HG03575 (cell line): ENCODE results near the gene FOXP1.

Experiments used
- ATAC-seq: cut with Tn5 transposase; IDR thresholded peaks from one replicate; pipeline ENCODE4 v1.9.1; 2021; ENCODE audit not compliant: unreplicated experiment, insufficient number of reproducible peaks, low FRiP score; ENCODE audit errors: extremely low read depth

FOXP1 gene

DNA sequence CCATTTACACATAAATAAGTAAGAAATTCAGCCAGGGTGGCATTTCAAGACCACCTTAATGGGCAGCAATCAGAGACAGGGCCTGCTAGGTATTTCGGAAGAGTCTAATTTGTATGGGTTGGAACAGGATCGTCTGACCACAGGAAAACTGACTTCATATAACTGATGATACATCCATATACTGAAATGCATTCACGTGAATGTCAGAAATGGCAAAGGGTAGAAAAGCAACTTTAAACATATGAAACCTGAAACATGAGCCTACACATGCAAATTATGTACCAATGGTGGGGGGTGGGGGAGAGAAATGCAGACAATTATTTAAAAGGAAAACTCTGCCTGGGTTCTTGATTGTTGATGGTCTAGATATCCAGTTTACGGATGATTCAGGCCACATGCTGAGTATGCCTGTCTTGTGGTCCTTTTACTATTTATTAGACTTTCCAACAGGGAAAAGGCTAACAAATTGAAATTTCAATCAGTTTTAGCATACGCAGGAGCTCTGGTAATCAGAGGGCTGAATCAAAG lies 582.2 kb downstream of the FOXP1 start:
- no peak for ATAC-seq

DNA sequence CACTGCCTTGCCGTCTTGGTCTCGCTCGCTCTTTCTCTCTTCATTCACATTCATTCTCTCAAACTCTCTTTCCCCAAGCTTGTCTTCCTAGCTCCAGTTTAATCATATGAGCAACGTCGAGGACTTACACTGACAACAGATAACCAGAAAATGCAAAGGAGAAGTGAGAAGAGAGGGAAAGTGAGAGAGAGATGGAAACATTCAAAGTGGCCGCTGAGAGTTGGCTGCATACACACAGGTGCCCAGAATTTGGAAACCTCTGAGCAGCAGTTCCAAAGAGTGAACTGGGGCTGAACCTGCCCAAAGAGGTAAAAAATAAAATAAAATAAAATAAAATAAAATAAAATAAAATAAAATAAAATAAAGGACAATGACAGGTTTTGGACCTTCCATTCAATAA lies 583.0 kb downstream of the FOXP1 start:
- ATAC-seq = no peak

DNA sequence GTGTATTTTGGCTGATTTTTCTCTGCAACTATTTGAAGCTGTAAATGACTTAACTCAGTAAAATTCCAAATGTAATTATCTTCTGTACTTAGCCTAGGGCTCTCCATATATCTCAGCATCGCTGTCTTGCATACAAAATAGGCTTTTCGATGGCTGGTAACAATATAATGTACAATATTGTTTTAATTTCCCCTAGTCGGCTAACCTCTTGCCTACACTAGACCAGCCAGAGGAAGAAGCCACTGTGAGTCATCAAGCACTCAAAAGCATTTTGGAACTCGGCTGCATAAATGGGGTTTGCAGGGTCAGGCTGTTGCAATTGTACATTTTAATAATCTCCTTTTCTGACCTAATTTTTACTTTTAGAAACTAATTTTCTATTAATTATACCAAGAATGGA lies 583.8 kb downstream of the FOXP1 start:
- ATAC-seq = no peak

DNA sequence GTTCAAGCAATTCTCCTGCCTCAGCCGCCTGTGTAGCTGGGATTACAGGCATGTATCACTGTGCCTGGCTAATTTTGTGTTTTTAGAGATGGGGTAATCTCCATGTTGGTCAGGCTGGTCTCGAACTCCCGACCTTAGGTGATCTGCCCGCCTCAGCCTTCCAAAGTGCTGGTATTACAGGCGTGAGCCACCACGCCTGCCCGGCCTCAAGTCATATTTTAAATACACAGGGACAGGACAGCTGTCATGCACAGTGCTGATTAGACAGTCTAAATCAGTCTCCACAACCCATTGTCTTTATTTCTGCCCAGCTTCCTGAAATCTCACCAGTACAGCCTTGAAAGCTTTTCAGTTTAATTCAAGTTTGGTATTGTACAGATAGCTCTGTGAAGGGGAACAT lies 587.4 kb downstream of the FOXP1 start:
- ATAC-seq = no peak

DNA sequence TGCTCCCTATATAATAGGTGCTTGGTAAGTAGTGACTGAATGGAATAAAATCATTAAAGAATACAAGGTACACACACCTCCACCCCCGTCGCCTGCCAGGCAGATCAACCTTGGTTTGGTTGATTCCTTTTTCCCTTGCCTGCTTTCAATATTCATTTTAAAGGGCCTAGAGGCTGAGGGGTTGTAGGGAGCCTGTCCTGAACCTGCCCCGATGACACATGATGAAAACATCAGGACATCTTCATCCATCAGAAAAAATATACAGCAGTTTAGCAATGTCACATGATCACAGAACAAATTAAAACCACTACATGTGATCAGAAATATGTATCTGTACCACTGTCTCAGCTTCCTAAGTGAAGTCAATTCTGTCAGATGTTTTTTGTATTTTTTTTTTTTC lies 588.9 kb downstream of the FOXP1 start:
- ATAC-seq = no peak

DNA sequence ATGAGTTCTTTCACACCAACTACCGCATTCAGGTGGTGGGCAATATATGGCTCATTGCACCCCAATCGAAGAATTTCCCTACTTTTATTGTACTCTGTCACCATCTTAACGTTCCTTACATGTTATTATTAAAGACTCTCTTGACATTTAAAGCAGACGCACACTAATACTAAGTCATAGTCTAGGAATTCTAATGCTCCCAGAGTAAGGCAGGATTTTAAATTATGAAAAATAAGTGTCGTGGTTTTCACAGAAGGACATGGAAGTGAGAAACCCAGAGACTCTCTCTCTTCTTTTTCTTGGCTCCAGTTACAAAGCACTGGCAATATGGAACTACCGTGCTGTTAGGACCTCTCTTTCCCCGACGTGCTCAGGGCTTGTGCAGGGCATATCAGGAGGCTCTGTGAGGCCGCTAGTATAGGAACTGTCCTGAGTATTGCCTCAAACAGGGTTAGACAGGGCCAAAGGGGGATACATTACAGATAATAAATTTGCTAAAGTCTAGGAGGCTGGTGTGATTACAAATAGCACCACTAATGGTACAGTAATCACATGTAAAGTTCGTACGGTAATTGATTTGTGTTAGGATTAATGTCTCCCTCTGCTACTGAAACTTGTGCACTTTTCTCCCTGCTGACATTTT lies 590.8 kb downstream of the FOXP1 start:
- ATAC-seq = no peak

DNA sequence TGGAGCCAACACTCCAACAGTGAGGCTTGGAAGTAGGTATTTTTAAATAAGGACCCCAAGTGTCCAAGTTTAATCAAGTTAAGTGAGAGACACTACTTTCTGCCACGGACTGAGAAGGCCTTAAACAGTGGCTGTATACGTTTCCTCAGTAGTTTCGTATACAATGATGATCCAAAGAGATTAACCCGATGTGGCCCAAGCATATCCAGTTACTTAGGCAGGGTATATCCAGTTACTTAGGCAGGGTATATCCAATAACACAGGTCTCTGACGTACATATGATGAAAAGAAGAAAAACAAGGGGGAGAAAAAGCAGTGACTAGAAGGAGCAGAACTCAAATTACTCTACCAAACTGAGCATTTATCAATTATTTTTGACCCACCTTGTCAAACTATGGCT lies 591.4 kb downstream of the FOXP1 start:
- ATAC-seq = no peak

DNA sequence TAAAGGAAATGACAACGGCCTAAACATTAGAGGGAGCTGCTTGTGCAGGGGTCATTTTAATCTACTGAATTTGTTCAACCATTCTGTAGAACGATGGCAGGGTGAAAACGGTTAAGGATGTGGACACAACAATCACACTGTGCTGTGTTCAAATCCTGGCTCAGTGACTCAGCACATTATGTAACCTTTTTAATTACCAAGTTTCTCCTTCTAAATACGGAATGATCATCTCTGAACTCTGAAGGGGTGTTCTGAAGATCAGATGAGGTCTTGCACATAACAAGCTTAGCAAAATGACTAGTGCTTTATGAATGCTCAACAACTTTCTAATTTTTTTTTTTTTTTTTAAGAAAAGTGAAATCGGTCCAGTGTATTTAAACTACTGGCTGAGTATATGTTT lies 592.8 kb downstream of the FOXP1 start:
- no peak for ATAC-seq

DNA sequence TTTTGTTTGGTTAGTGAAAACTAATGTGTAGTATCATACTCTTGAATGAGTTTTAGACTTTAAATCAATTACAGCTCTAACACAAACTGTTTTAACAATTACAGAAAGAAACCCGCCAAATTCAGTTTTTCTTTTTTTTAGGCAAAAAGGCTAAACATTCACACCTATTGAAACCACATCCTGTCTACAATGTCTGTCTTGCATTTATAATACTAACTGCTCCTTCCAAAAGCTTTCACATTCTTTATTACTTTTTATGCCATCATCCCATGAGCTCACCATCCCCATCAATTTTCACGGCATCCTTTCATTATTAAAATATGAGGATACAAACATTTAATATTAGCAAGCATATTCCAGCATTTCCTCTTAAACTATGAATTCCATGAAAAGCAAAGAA lies 593.3 kb downstream of the FOXP1 start:
- no peak for ATAC-seq

DNA sequence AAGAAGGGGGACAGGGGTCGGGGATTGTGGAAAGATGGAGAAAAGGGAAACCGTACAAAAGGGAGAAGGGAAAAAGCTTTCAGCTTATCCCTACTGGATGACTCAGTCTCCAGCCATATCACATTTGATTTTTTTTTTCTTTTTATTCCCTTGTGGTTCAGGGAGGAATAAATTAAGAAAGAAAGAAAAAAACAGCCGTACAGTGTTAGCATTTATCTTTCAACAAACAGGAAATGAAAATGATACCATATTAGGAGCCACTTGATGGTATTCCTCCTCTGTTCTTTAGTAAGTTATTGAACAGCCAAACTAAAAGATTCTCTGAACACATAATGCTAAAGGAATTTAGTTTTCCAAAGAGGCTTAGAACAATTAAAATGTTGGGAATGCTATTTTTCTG lies 594.4 kb downstream of the FOXP1 start:
- no peak for ATAC-seq

DNA sequence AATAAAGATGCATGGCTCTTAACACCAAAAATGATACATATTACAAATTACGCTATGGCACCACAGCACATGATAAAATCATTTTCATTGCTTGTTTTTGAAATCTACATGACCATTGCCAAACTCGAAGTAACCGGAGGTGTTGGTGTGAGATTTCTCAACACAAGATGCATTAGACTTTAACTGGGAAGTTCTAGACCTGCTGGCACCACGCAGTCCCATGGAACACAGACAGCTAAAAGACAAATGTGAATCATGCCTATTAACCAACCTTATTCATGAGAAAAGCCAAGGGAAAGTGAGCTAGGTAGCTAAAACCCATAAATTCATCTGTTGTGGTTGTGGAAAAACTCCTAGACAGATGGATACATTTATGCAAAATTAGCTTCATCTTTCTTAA lies 595.4 kb downstream of the FOXP1 start:
- ATAC-seq = no peak

DNA sequence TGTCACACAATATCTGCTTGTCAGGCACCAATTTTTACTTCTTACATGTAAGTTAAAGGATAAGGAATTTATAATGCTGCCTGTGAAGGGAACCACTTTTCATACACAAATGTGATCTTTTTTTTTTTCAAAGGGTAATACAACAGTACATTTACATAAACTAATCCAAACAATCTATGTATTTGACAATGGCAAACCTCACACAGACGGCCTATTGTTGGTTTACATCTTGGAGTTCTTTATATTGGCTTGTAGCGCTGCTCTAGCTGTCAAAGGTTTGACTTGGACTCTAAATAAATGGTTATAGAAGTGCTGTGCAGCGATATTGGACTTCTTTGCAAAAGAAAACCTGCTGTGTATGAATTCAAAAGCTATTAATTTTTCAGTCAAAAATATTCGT lies 598.0 kb downstream of the FOXP1 start:
- no peak for ATAC-seq

DNA sequence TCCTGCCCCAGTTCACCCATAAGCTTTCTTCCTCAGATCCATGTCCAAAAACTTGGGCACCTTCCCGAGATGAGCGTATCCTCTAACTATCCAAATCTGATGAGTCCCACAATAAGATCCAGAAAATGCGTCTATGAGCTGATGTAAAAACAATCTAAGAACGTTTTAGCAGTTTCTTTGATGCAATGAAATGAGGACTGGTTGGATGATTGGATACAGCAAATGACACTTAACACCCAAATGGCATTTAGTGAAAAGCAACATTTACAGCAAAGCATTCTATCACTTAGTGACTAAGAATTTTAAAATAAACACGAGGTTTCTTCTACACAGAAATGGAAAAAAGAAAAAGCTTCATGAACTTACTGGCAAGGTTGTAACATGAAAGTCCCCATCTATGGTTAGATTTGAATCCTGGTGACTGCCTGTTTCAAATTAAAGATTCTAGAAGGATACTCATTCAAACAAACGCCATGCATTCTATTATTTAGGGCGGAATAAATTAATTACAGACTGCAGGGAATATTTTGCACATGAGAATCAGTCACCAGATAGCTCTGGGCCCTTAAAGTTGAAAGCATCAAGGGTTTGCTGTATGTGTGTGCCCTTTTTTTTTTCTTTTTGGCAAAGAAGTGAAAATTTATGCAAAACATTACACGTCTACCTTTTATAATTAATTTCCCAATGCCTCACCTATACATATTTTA lies 598.6 kb downstream of the FOXP1 start:
- ATAC-seq = no peak

DNA sequence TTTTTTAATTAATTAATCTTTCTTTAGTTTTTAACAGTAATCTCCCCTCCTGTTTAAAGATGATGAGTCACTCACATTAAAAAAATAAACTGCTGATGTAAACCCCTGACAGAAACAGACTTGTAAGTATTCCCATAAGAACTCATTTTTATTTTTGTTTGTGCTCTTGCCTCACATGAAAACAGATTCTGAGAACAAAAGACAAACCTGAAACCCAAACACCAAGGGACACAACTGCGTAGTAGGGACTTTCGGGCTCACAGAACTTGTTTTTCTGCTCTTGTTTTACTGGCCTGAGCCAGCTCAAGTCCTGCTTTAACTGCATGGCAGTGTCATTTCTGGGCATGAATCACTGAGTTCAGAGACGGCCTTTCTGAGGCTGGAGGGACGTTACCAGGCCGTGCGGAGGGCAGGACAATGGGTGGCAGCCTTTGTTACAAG lies 600.8 kb downstream of the FOXP1 start:
- ATAC-seq = no peak

DNA sequence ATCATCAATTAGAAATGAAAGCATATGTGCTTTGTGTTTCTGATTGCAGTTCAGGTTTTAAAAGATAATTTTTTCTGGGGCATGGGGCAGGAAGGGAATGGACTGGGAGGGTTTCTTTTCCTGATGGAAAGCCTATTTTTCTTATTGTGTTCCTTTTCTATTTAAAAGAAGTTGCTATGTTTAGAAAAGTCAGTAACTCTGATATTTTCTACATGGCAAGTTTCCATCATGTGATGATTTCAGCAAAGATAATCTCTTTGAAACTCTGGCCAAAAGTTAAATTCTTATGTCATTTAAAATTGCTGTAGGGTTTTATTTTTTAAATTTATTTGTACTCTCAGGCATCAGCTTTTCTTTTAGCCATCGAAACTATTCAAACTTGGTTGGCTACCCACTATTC lies 601.2 kb downstream of the FOXP1 start:
- ATAC-seq = no peak

DNA sequence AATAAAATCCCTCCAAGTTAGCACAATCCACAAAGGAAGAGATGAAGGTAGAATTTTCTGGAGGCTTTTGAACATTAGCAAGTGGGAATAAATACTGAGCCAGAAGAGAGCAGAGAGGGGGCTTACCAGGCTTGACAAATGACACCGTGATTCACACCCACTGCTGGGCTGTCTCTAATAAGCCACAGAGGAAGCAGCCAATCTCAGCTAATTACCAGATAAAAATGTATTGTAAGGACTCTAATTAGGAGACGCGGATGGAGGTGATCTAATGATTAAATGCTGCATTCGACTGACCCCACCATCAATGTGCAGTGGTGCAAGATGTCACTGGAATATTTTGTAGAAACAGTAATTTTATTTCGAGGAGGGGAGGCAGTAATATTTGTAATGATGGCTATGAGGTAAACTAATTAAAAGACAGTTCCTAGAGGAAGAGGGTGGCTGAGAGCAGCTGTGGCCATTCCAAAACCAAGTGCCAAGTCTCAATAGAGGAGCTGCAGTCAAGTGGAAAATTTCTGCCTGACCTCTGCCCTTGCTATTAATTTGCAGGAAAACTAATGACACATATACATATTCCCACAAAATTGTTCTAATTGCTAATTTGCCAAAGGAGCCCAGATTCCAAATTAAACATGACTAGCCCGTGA lies 602.2 kb downstream of the FOXP1 start:
- no peak for ATAC-seq

DNA sequence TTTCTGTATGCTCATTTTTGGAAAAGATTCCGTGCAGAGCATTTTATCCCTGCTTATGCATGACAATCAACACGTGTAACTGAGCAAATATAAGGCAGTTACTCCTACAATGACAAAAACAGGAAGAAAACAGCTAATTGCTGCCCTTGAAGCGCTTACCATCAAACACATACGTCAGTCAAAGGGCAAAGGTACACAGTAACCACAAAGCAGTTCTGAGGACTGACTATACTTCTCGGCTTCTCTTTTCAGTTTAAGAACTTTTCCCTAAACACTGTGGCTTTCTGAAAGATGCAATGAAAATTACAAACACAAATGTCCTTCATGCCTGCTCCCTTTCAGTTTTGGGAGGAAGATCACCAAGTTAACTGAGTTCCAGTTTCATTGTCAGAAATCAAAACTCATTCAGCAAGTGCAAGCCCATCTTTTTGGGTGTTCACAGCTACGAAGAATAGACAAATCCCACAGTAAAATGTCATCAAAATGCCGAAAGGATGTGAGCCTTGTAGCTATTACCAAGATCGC lies 602.8 kb downstream of the FOXP1 start:
- no peak for ATAC-seq

DNA sequence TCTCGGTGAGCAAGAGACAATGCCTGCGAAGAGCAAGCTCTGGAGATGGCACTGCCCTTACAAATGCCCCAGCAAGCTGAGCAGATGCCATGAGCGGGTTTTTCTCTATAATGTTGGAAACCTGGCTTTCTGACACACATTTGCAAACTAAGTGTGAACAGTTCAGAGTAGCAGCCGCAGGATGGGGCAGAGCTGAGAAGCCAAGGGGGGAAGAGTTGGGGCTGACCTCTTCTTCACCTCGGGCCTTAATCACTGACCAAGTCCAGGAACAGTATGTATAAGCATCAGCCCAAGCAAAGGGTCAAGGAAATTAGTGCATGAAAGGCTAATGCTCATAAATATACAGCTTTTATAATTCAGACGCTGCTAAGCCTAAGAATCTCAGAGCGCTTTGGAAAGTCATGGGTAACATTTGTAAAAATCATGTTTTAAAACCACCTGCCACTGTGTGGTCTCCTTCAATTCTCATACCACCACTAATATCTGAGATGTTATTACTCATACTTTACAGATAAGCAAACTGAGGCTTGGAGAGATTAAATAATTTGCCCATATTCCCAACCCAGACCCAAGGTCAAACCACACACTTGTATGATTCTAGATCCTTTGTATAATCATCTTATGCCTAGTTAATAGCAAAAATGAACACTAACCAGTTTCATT lies 603.4 kb downstream of the FOXP1 start:
- no peak for ATAC-seq

DNA sequence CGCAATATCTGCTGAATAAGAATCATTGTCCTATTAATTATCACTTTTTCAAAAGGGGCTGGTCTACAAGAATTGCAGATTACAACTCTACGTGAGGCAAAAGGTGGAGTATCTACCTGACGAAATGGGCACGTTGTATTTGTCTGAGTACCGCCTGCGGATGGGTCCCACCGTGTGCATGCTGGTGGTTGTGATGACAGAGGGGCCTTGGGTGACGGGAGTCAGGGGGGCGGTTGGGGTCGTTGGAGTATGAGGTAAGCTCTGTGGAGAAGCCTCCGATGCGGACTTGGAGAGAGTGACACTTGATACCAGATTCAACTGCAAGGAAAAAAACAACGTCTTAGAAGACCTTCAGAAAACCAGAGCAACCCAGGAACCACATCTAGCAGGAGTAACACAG lies 605.8 kb downstream of the FOXP1 start:
- no peak for ATAC-seq
